Measurements from ENCODE around the gene CFAP46. TPM values are rescaled to one million over a fixed set of nuclear protein-coding genes. Genes with fewer than 3 reads are reported as not detected.

The CFAP46 gene
- total and polyA plus RNA-seq, 9 donors: 0.22 to 1.1 (median 0.61) TPM

DNA sequence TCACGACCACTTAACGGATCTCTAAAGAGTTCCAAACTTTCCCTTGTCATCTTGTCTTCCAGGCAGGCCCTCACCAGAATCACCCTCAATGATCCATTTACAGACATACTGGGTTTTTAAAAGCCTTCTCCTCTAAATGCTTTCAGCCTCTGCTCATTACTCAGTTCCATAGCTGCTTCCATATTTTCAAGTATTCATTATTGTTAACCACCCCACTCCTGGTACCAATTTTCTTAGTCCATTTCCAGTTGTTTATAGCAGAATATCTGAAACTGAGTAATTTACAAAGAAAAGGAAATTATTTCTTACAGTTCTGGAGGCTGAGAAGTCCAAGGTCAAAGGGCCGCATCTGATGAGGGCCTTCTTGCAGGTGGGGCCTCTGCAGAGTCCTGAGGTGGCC is 100.0 kb downstream of the CFAP46 start:
- Histone ChIP-seq H3K4me3 (ENCODE audit: low read length) (no peak overlapping the region), H3K36me3 (ENCODE audit: control insufficient read depth, insufficient read depth, low read length) (no peaks in the 10 kb centered on the region), H3K4me1 (ENCODE audit: control insufficient read depth, insufficient read depth, low read length) (no peaks in the 10 kb centered on the region), H3K9me3 (replicated peaks; ENCODE audit: control insufficient read depth, low read depth, low read length) (peaks cover 15% of the 10 kb centered on the region), H3K27ac (ENCODE audit: low read length) (no peak overlapping the region), H3K27me3 (ENCODE audit: control insufficient read depth, insufficient read depth, low read length) (peaks cover 9% of the 10 kb centered on the region)
- DNase-seq: no peak
- WGBS (ENCODE audit: insufficient coverage): 93% methylated on average over 3 of the region's 3 CpGs

DNA sequence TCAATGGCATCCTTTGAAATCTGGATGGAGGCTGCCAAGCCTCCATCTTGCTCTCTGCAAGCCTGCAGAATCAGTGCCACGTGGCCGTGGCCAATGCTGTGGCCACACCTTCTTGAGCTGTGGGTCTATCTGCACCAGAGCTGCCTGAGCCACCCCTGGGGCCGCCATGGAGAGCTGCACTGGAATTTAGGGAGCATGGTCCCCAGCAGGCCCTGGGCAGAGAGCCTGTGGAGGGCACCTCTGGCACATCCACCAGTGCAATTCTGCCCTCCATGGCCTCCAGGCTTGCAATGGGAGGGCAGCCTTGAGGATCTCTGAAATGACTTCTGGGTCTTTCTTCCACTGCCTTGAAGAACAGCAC is 100.8 kb downstream of the CFAP46 start:
- no peak overlapping the region for H3K27ac ChIP-seq (ENCODE audit: low read length)
- H3K27me3 ChIP-seq (ENCODE audit: control insufficient read depth, insufficient read depth, low read length): peaks cover 9% of the 10 kb centered on the region
- H3K36me3 ChIP-seq (ENCODE audit: control insufficient read depth, insufficient read depth, low read length): no peaks in the 10 kb centered on the region
- DNase-seq: no peak
- 84% methylated on average over 3 of the region's 3 CpGs for WGBS (ENCODE audit: insufficient coverage)
- peaks cover 15% of the 10 kb centered on the region for H3K9me3 ChIP-seq (replicated peaks; ENCODE audit: control insufficient read depth, low read depth, low read length)
- H3K4me1 ChIP-seq (ENCODE audit: control insufficient read depth, insufficient read depth, low read length): peaks cover 3% of the 10 kb centered on the region
- H3K4me3 ChIP-seq (ENCODE audit: low read length): no peak overlapping the region

DNA sequence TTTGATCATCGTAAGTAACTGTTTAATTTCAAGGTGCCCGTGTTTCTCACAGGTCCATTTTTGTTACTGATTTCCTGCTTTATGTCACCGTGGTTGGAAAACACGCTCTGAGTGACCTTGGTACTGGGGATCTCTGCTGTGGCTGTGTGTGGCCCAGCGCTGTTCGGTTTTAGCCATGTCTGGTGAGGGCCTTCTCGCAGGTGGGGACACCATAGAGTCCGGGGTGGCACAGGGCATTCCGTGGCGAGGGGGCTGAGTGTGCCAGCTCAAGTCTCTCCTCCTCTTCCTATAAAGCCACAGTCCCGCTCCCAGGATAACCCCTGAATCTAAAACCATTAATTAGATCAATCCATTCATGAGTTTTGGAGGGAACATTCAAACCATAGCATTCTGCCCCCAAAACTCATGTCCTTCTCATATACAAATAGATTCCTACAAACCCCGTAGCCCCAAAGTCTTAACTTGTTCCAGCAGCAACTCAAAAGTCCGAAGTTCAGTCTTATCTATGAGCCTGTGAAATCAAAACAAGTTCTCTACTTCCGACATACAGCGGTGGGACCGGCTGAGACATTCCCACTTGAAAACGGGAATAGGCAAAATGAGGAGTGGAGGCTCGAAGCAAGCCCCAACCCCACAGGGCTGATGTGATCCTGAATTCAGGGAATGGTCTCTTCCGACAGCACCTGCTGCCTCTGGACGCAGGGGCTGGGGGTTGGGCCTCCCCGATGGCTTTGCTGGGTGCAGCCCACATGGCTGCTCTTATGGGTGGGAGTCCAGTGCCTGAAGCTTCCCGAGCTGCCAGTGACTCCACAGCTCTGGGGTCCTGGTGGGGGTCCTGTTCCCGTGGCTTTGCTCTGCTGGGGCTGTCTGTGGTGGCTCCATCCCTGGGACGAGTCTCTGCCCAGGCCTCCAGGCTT is 101.4 kb downstream of the CFAP46 start:
- WGBS (ENCODE audit: insufficient coverage): 86% methylated on average over 24 of the region's 24 CpGs
- DNase-seq: no peak
- no peaks in the 10 kb centered on the region for H3K36me3 ChIP-seq (ENCODE audit: control insufficient read depth, insufficient read depth, low read length)
- peaks cover 12% of the 10 kb centered on the region for H3K27me3 ChIP-seq (ENCODE audit: control insufficient read depth, insufficient read depth, low read length)
- peaks cover 9% of the 10 kb centered on the region for H3K4me1 ChIP-seq (ENCODE audit: control insufficient read depth, insufficient read depth, low read length)
- H3K27ac ChIP-seq (ENCODE audit: low read length): no peak overlapping the region
- peaks cover 15% of the 10 kb centered on the region for H3K9me3 ChIP-seq (replicated peaks; ENCODE audit: control insufficient read depth, low read depth, low read length)
- H3K4me3 ChIP-seq (ENCODE audit: low read length): no peak overlapping the region

DNA sequence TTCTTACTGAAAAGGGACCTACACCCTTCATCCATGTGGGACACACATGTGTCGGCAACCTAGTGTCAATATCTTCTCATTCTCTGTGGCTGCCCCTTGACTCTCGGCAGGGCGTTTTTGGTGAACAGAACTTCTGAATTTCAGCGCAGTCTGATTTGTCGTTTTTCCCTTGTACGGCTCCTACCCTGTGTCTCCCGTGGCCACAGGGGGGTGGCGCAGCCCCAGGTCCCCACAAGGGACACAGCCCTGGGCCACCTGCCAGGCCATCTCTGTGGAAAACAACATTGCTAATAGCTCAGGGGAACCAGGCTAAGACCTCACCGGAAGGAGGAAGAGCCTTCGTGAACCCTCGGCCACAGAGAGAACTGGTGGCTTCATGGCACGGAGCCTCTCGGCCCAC is 103.3 kb downstream of the CFAP46 start:
- Histone ChIP-seq H3K9me3 (replicated peaks; ENCODE audit: control insufficient read depth, low read depth, low read length) (peaks cover 15% of the 10 kb centered on the region), H3K4me1 (ENCODE audit: control insufficient read depth, insufficient read depth, low read length) (peaks cover 9% of the 10 kb centered on the region), H3K4me3 (ENCODE audit: low read length) (no peak overlapping the region), H3K36me3 (ENCODE audit: control insufficient read depth, insufficient read depth, low read length) (no peaks in the 10 kb centered on the region), H3K27me3 (ENCODE audit: control insufficient read depth, insufficient read depth, low read length) (peaks cover 19% of the 10 kb centered on the region), H3K27ac (ENCODE audit: low read length) (no peak overlapping the region)
- DNase-seq: no peak
- 81% methylated on average over 8 of the region's 13 CpGs for WGBS (ENCODE audit: insufficient coverage)

DNA sequence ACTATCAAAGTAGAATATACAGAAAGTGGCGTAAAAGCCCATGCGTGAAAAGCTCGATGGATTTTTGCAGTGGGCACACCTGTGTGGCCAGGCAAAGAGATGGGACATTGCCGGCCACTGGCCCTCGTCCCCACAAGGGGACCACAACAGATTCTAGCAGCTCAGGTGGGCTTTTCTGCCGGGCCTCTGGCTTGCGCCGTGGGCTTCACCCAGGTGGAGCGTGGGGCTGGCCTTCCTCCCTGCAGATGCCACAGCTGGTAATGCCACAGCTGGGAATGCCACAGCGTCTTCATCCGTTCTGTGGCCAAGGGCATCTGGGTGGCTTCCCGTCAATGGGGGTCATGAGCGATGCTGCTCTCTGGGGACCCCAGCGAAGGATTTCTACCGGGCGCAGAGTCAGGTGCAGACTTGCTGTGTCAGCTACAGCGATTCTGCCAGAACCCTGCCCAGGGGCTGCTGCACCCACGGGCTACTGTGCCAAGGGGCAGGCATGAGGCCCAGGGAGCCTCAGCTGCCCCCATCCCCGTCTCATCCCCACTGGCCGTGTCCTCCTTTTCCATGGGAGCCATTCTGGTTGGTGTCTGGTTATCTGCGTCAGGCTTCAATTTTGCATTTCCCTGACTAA is 103.9 kb downstream of the CFAP46 start:
- H3K9me3 ChIP-seq (replicated peaks; ENCODE audit: control insufficient read depth, low read depth, low read length): peaks cover 15% of the 10 kb centered on the region
- no peaks in the 10 kb centered on the region for H3K36me3 ChIP-seq (ENCODE audit: control insufficient read depth, insufficient read depth, low read length)
- no peak overlapping the region for H3K27ac ChIP-seq (ENCODE audit: low read length)
- DNase-seq: no peak
- H3K4me1 ChIP-seq (ENCODE audit: control insufficient read depth, insufficient read depth, low read length): peaks cover 9% of the 10 kb centered on the region
- WGBS (ENCODE audit: insufficient coverage): 85% methylated on average over 21 of the region's 21 CpGs
- peaks cover 23% of the 10 kb centered on the region for H3K27me3 ChIP-seq (ENCODE audit: control insufficient read depth, insufficient read depth, low read length)
- H3K4me3 ChIP-seq (ENCODE audit: low read length): no peak overlapping the region

DNA sequence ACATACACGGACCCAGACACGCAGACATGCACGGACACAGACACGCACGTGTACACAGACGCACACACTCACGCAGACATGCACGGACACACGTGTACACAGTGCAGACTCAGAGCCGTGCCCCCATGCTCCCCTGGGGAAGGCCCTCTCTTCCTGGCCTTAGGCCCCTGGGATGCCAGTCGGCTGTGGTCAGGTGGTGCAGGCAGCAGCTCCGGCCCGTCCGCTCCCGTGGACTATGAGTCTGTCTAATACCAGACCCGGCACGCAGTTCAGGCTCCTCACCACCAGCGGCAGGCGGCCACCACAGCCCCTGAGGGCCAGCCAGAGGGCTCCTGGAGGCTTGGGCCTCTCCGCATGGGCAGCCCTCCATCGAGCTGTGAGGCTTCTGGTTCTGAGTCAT is 104.5 kb downstream of the CFAP46 start:
- H3K4me3 ChIP-seq (ENCODE audit: low read length): no peak overlapping the region
- WGBS (ENCODE audit: insufficient coverage): 83% methylated on average over 20 of the region's 21 CpGs
- no peaks in the 10 kb centered on the region for H3K36me3 ChIP-seq (ENCODE audit: control insufficient read depth, insufficient read depth, low read length)
- H3K27me3 ChIP-seq (ENCODE audit: control insufficient read depth, insufficient read depth, low read length): peaks cover 28% of the 10 kb centered on the region
- H3K9me3 ChIP-seq (replicated peaks; ENCODE audit: control insufficient read depth, low read depth, low read length): peaks cover 15% of the 10 kb centered on the region
- no peak overlapping the region for H3K27ac ChIP-seq (ENCODE audit: low read length)
- H3K4me1 ChIP-seq (ENCODE audit: control insufficient read depth, insufficient read depth, low read length): peaks cover 9% of the 10 kb centered on the region
- DNase-seq: no peak

DNA sequence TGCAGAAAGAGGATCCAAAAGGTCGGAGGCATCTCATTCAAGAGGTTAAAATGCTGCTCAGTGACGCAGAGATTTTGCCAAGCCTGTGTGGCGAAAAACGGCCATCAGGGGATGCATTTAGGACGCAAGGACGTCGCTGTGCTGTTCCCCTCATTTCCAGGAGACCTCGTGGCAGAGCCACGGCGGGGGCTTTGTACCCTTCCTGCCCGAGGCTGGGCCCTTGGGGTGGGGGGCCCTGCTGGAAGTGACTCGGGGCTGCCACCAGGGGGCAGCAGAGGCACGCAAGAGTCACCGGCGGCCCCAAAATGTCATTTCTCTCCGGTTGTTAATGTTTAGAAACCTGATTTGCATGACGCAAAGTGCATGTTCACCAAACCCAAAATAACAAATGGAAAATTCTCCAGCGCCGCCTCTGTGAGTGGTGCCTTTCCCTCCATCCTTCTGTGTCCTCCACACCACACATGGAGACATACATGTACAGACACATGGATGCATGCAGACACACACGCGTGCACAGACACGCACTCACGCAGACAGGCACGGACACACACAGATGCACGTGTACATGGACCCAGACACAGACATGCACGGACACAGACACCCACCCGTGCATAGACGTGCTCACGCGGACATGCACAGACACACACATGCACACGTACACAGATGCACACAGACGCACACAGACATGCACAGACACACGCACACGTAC is 105.4 kb downstream of the CFAP46 start:
- peaks cover 6% of the 10 kb centered on the region for H3K9me3 ChIP-seq (replicated peaks; ENCODE audit: control insufficient read depth, low read depth, low read length)
- no peaks in the 10 kb centered on the region for H3K36me3 ChIP-seq (ENCODE audit: control insufficient read depth, insufficient read depth, low read length)
- no peak overlapping the region for H3K4me3 ChIP-seq (ENCODE audit: low read length)
- WGBS (ENCODE audit: insufficient coverage): 55% methylated on average over 27 of the region's 34 CpGs
- H3K27ac ChIP-seq (ENCODE audit: low read length): no peak overlapping the region
- peak; percentile 48 for DNase-seq
- H3K4me1 ChIP-seq (ENCODE audit: control insufficient read depth, insufficient read depth, low read length): peaks cover 9% of the 10 kb centered on the region
- peaks cover 35% of the 10 kb centered on the region for H3K27me3 ChIP-seq (ENCODE audit: control insufficient read depth, insufficient read depth, low read length)

DNA sequence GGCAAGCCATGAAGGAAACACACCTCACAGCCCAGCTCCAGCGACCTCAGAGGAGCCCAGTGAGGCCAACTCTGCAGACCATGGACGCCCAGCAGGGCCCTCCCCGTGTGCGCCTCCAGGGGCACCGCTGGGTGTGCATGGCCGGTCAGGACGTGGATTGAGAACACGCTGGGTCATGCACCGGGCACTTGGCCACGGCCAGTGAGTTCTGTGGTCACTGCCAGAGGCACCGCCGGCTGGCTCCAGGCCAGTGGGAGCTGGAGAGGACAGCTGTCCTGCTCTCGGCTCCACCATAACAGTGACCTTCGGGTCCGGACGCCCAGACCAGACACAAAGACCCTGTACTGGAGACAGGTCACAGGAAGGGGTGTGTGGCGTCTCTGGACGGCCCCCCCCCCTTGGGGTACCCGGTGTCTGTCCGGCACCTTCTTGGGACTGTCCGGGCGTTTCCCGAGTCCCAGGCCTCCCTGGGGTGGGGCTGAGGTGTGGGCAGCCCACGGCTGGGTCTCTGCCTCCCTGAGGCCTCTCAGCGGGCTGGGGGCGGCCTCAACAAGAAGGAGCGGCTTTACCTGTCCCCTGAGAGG is 106.0 kb downstream of the CFAP46 start:
- Histone ChIP-seq H3K4me3 (ENCODE audit: low read length) (no peak overlapping the region), H3K27me3 (ENCODE audit: control insufficient read depth, insufficient read depth, low read length) (peaks cover 35% of the 10 kb centered on the region), H3K9me3 (replicated peaks; ENCODE audit: control insufficient read depth, low read depth, low read length) (no peaks in the 10 kb centered on the region), H3K4me1 (ENCODE audit: control insufficient read depth, insufficient read depth, low read length) (peaks cover 9% of the 10 kb centered on the region), H3K27ac (ENCODE audit: low read length) (no peak overlapping the region), H3K36me3 (ENCODE audit: control insufficient read depth, insufficient read depth, low read length) (no peaks in the 10 kb centered on the region)
- peak; percentile 57 for DNase-seq
- 58% methylated on average over 27 of the region's 27 CpGs for WGBS (ENCODE audit: insufficient coverage)

DNA sequence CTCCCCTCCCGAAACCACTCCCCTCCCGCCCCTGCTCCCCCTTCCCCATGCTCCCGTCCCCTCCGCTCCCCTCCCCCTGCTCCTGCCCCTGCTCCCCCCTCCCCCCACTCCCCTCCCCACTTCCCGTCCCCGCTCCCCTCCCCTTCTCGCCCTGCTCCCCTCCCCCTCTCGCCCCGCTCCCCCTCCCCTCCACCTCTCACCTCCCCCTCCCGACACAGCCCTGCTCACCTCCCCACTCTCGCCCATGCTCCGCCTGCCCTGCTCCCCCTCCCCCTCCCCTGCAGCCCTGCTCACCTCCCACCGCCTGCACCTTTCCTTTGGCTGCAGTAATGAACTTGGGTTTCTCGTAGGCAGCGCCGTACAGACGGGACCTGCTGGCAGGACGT is 106.5 kb downstream of the CFAP46 start:
- Histone ChIP-seq H3K9me3 (replicated peaks; ENCODE audit: control insufficient read depth, low read depth, low read length) (no peaks in the 10 kb centered on the region), H3K4me3 (ENCODE audit: low read length) (no peak overlapping the region), H3K27me3 (ENCODE audit: control insufficient read depth, insufficient read depth, low read length) (peaks cover 35% of the 10 kb centered on the region), H3K36me3 (ENCODE audit: control insufficient read depth, insufficient read depth, low read length) (no peaks in the 10 kb centered on the region), H3K4me1 (ENCODE audit: control insufficient read depth, insufficient read depth, low read length) (peaks cover 9% of the 10 kb centered on the region), H3K27ac (ENCODE audit: low read length) (no peak overlapping the region)
- 49% methylated on average over 7 of the region's 18 CpGs for WGBS (ENCODE audit: insufficient coverage)
- DNase-seq: no peak

All from muscle of leg (tissue), 11 donors.